ENCODE data around the gene ABO. TPM values are rescaled to one million over a fixed set of nuclear protein-coding genes. Genes with fewer than 3 reads are reported as not detected.

ABO gene
- total RNA-seq, 1 donor from 2014 or later, result 3.7 TPM

- Mint-ChIP-seq H3K9me3 (peaks cover 3% of the 10 kb centered on the region), H3K36me3 (no peaks in the 10 kb centered on the region), H3K4me3 (no peak overlapping the region), H3K4me1 (ENCODE audit: unreplicated experiment) (no peaks in the 10 kb centered on the region), H3K27me3 (peaks cover 23% of the 10 kb centered on the region), H3K27ac (no peak overlapping the region)
- TF ChIP-seq, protein P1, sequence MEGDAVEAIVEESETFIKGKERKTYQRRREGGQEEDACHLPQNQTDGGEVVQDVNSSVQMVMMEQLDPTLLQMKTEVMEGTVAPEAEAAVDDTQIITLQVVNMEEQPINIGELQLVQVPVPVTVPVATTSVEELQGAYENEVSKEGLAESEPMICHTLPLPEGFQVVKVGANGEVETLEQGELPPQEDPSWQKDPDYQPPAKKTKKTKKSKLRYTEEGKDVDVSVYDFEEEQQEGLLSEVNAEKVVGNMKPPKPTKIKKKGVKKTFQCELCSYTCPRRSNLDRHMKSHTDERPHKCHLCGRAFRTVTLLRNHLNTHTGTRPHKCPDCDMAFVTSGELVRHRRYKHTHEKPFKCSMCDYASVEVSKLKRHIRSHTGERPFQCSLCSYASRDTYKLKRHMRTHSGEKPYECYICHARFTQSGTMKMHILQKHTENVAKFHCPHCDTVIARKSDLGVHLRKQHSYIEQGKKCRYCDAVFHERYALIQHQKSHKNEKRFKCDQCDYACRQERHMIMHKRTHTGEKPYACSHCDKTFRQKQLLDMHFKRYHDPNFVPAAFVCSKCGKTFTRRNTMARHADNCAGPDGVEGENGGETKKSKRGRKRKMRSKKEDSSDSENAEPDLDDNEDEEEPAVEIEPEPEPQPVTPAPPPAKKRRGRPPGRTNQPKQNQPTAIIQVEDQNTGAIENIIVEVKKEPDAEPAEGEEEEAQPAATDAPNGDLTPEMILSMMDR (conservative IDR thresholded peaks at IDR 0.05), result no peak
- DNase-seq (ENCODE audit: extremely low spot score, unreplicated experiment), result peak; percentile 22
Measured at GRCh38 chr9:133282464-133283238, 7.7 kb upstream of the ABO start.

- no peak overlapping the region for H3K27ac Mint-ChIP-seq
- H3K9me3 Mint-ChIP-seq, result no peaks in the 10 kb centered on the region
- DNase-seq (ENCODE audit: extremely low spot score, unreplicated experiment), result peak; percentile 11
- TF ChIP-seq, protein P1 (conservative IDR thresholded peaks at IDR 0.05), result no peak
- H3K27me3 Mint-ChIP-seq, result peaks cover 41% of the 10 kb centered on the region
- no peaks in the 10 kb centered on the region for H3K36me3 Mint-ChIP-seq
- no peak overlapping the region for H3K4me3 Mint-ChIP-seq
- no peaks in the 10 kb centered on the region for H3K4me1 Mint-ChIP-seq (ENCODE audit: unreplicated experiment)
Measured at GRCh38 chr9:133280392-133280791, 5.4 kb upstream of the ABO start.

DNA sequence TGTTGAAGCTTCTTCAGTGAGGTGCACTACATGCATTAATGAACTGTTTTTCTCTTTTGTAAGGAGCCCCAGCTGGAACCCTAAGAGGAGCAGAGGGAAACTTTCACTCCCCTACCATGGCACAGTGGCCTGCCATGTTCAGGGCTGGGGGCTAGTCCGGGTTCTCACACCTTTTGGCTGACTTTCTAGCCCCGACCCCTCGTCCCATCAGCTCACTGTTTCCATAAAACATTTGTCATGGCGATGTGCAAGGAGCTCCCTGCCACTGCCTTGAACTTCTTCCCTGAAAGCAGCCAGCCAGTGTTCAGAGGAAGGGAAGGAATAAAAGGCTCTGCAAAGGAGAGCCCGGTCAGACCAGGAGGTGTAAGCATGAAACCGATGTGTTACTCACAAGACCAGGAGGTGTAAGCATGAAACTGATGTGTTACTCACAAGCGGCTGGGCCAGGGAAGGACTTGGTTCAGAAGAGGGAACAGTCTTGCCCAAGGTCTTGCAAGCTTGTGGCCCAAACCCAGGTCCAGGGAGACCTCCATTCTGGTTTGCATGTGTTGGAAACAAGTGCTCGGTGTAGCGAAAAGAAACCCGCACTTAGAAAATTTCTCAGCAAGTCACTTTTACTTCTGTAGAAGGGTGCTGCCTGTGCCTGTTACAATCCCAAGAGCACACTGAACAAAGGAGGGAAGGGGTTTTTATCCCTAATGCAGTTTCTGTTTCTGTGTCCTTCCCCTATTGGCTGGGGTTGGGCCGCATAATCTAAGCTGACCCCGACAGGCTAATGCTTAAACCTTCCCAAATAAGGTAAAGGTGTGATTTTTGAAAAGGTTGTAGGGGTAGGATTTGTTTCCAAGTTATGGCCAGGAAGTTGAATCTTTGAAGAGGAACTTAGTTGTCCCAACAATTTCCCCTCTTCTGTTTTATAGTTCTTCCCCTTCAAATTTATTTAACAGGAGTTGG lies 3.4 kb upstream of the ABO start:
- peaks cover 7% of the 10 kb centered on the region for H3K4me1 Mint-ChIP-seq (ENCODE audit: unreplicated experiment)
- H3K9me3 Mint-ChIP-seq, result no peaks in the 10 kb centered on the region
- peak; percentile 36 for DNase-seq (ENCODE audit: extremely low spot score, unreplicated experiment)
- TF ChIP-seq, protein P1 (conservative IDR thresholded peaks at IDR 0.05), result no peak
- H3K27ac Mint-ChIP-seq, result no peak overlapping the region
- no peaks in the 10 kb centered on the region for H3K36me3 Mint-ChIP-seq
- H3K4me3 Mint-ChIP-seq, result peak overlapping the region; percentile 57
- peaks cover 51% of the 10 kb centered on the region for H3K27me3 Mint-ChIP-seq

DNA sequence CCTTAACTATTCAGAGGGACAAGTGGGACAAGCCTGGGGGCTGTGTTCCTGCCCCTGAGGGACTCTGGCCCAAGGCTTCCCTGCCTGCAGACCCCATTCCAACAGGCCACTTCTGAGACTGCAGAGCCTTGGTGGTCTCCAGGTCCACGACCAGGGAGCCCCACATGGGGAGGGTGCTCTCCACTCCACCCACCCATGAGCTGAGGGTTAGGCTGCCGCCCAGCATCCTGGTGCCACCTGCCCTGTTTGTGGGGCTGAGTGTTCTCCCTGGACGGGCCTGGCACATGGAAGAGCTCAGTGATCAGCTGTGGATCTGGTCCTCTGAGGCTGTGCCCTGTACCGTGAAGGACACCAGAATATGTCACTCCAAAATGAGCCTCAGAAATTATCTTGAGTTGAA lies 2.5 kb upstream of the ABO start:
- TF ChIP-seq, protein P1 (conservative IDR thresholded peaks at IDR 0.05), result no peak
- no peak overlapping the region for H3K4me3 Mint-ChIP-seq
- no peak overlapping the region for H3K27ac Mint-ChIP-seq
- peaks cover 7% of the 10 kb centered on the region for H3K4me1 Mint-ChIP-seq (ENCODE audit: unreplicated experiment)
- H3K36me3 Mint-ChIP-seq, result no peaks in the 10 kb centered on the region
- H3K27me3 Mint-ChIP-seq, result peaks cover 58% of the 10 kb centered on the region
- peak; percentile 51 for DNase-seq (ENCODE audit: extremely low spot score, unreplicated experiment)
- no peaks in the 10 kb centered on the region for H3K9me3 Mint-ChIP-seq

DNA sequence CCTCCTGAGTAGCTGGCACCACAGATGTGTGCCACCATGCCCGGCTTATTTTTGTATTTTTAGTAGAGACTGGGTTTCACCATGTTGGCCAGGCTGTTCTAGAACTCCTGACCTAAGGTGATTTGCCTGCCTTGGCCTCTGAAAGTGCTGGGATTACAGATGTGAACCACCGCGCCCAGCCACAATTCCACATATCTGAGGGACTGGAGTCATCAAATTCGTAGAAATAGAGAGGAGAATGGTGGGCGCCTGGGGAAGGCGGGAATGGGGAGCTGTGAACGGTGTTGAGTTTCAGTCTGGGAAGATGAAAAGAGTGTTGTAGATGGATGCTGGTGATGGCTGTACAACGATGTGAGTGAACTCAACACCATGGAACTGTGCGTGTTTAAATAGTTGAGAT lies 1.9 kb upstream of the ABO start:
- Mint-ChIP-seq H3K27me3 (peaks cover 61% of the 10 kb centered on the region), H3K9me3 (no peaks in the 10 kb centered on the region), H3K27ac (no peak overlapping the region), H3K36me3 (no peaks in the 10 kb centered on the region), H3K4me1 (ENCODE audit: unreplicated experiment) (peaks cover 7% of the 10 kb centered on the region), H3K4me3 (no peak overlapping the region)
- peak; percentile 54 for DNase-seq (ENCODE audit: extremely low spot score, unreplicated experiment)
- TF ChIP-seq, protein P1 (conservative IDR thresholded peaks at IDR 0.05), result no peak

All from type B pancreatic cell (in vitro differentiated cells).